Measurements from ENCODE around the gene RPS15. TPM values are rescaled to one million over a fixed set of nuclear protein-coding genes. Genes with fewer than 3 reads are reported as not detected.

Gene RPS15
- polyA plus RNA-seq, 2 donors: 2,888 to 3,260 TPM

- peaks cover 0 to 15% of the 10 kb centered on the region in 2 donors for H3K36me3 ChIP-seq (ENCODE audit: control insufficient read depth in 2 of 2, insufficient read depth in 2 of 2, low read length in 1 of 2)
- H3K4me3 ChIP-seq (ENCODE audit: low read depth in 1 of 2, low read length in 2 of 2): no peak overlapping the region
- no peaks in the 10 kb centered on the region for H3K27me3 ChIP-seq (ENCODE audit: control insufficient read depth in 1 of 2, insufficient read depth in 2 of 2, low read length in 2 of 2)
- 62 to 63% methylated on average over 29 of the region's 29 CpGs for WGBS, 2 donors
- H3K4me1 ChIP-seq (ENCODE audit: control insufficient read depth in 2 of 2, insufficient read depth in 2 of 2, low read length in 1 of 2): peaks cover 38 to 56% of the 10 kb centered on the region in 2 donors
- no peaks in the 10 kb centered on the region for H3K9me3 ChIP-seq (ENCODE audit: control insufficient read depth in 2 of 2, insufficient read depth in 1 of 2, low read depth in 1 of 2, low read length in 1 of 2)
- peak overlapping the region; percentile 40 to 44 for H3K27ac ChIP-seq (ENCODE audit: low read depth in 2 of 2, low read length in 1 of 2)
Measured at GRCh38 chr19:1411255-1412191, 26.7 kb upstream of the RPS15 start.

- Histone ChIP-seq H3K36me3 (ENCODE audit: control insufficient read depth in 2 of 2, insufficient read depth in 2 of 2, low read length in 1 of 2) (peaks cover 0 to 19% of the 10 kb centered on the region in 2 donors), H3K27ac (ENCODE audit: low read depth in 2 of 2, low read length in 1 of 2) (peak overlapping the region in 1 of 2 donors; percentile 27), H3K4me3 (ENCODE audit: low read depth in 1 of 2, low read length in 2 of 2) (no peak overlapping the region), H3K9me3 (ENCODE audit: control insufficient read depth in 2 of 2, insufficient read depth in 1 of 2, low read depth in 1 of 2, low read length in 1 of 2) (no peaks in the 10 kb centered on the region), H3K27me3 (ENCODE audit: control insufficient read depth in 1 of 2, insufficient read depth in 2 of 2, low read length in 2 of 2) (no peaks in the 10 kb centered on the region), H3K4me1 (ENCODE audit: control insufficient read depth in 2 of 2, insufficient read depth in 2 of 2, low read length in 1 of 2) (peaks cover 44 to 64% of the 10 kb centered on the region in 2 donors)
- WGBS, 2 donors: 64 to 68% methylated on average over 21 of the region's 21 CpGs
Measured at GRCh38 chr19:1412323-1412923, 25.8 kb upstream of the RPS15 start.

GRCh38 chr19:1412995-1413800, 25.0 kb upstream of the RPS15 start:
- H3K9me3 ChIP-seq (ENCODE audit: control insufficient read depth in 2 of 2, insufficient read depth in 1 of 2, low read depth in 1 of 2, low read length in 1 of 2): no peaks in the 10 kb centered on the region
- peaks cover 44 to 71% of the 10 kb centered on the region in 2 donors for H3K4me1 ChIP-seq (ENCODE audit: control insufficient read depth in 2 of 2, insufficient read depth in 2 of 2, low read length in 1 of 2)
- H3K4me3 ChIP-seq (ENCODE audit: low read depth in 1 of 2, low read length in 2 of 2): no peak overlapping the region
- WGBS, 2 donors: 64 to 69% methylated on average over 36 of the region's 36 CpGs
- H3K36me3 ChIP-seq (ENCODE audit: control insufficient read depth in 2 of 2, insufficient read depth in 2 of 2, low read length in 1 of 2): peaks cover 0 to 20% of the 10 kb centered on the region in 2 donors
- H3K27ac ChIP-seq (ENCODE audit: low read depth in 2 of 2, low read length in 1 of 2): peak overlapping the region; percentile 22 to 58
- H3K27me3 ChIP-seq (ENCODE audit: control insufficient read depth in 1 of 2, insufficient read depth in 2 of 2, low read length in 2 of 2): no peaks in the 10 kb centered on the region

- Histone ChIP-seq H3K9me3 (ENCODE audit: control insufficient read depth in 2 of 2, insufficient read depth in 1 of 2, low read depth in 1 of 2, low read length in 1 of 2) (no peaks in the 10 kb centered on the region), H3K4me1 (ENCODE audit: control insufficient read depth in 2 of 2, insufficient read depth in 2 of 2, low read length in 1 of 2) (peaks cover 27 to 53% of the 10 kb centered on the region in 2 donors), H3K27me3 (ENCODE audit: control insufficient read depth in 1 of 2, insufficient read depth in 2 of 2, low read length in 2 of 2) (no peaks in the 10 kb centered on the region), H3K36me3 (ENCODE audit: control insufficient read depth in 2 of 2, insufficient read depth in 2 of 2, low read length in 1 of 2) (peaks cover under 1 to 43% of the 10 kb centered on the region in 2 donors), H3K4me3 (ENCODE audit: low read depth in 1 of 2, low read length in 2 of 2) (no peak overlapping the region), H3K27ac (ENCODE audit: low read depth in 2 of 2, low read length in 1 of 2) (peak overlapping the region; percentile 83 to 95)
- 37 to 45% methylated on average over 28 of the region's 28 CpGs for WGBS, 2 donors
Measured at GRCh38 chr19:1416014-1416841, 22.0 kb upstream of the RPS15 start.

- Histone ChIP-seq H3K36me3 (ENCODE audit: control insufficient read depth in 2 of 2, insufficient read depth in 2 of 2, low read length in 1 of 2) (peaks cover 5 to 53% of the 10 kb centered on the region in 2 donors), H3K4me3 (ENCODE audit: low read depth in 1 of 2, low read length in 2 of 2) (no peak overlapping the region)
- 54 to 72% methylated on average over 21 of the region's 21 CpGs for WGBS, 2 donors
Measured at GRCh38 chr19:1417145-1417544, 21.1 kb upstream of the RPS15 start.

GRCh38 chr19:1417681-1418495, 20.3 kb upstream of the RPS15 start:
- Histone ChIP-seq H3K4me3 (ENCODE audit: low read depth in 1 of 2, low read length in 2 of 2) (no peak overlapping the region), H3K4me1 (ENCODE audit: control insufficient read depth in 2 of 2, insufficient read depth in 2 of 2, low read length in 1 of 2) (peaks cover 15 to 37% of the 10 kb centered on the region in 2 donors), H3K9me3 (ENCODE audit: control insufficient read depth in 2 of 2, insufficient read depth in 1 of 2, low read depth in 1 of 2, low read length in 1 of 2) (no peaks in the 10 kb centered on the region), H3K36me3 (ENCODE audit: control insufficient read depth in 2 of 2, insufficient read depth in 2 of 2, low read length in 1 of 2) (peaks cover 5 to 52% of the 10 kb centered on the region in 2 donors), H3K27me3 (ENCODE audit: control insufficient read depth in 1 of 2, insufficient read depth in 2 of 2, low read length in 2 of 2) (no peaks in the 10 kb centered on the region), H3K27ac (ENCODE audit: low read depth in 2 of 2, low read length in 1 of 2) (peak overlapping the region in 1 of 2 donors; percentile 22)
- WGBS, 2 donors: 75 to 83% methylated on average over 30 of the region's 30 CpGs

More at GRCh38 chr19:1417145-1417544, 21.1 kb upstream of the RPS15 start:
- Histone ChIP-seq H3K27ac (ENCODE audit: low read depth in 2 of 2, low read length in 1 of 2) (peak overlapping the region; percentile 83 to 95), H3K4me1 (ENCODE audit: control insufficient read depth in 2 of 2, insufficient read depth in 2 of 2, low read length in 1 of 2) (peaks cover 19 to 44% of the 10 kb centered on the region in 2 donors), H3K9me3 (ENCODE audit: control insufficient read depth in 2 of 2, insufficient read depth in 1 of 2, low read depth in 1 of 2, low read length in 1 of 2) (no peaks in the 10 kb centered on the region), H3K27me3 (ENCODE audit: control insufficient read depth in 1 of 2, insufficient read depth in 2 of 2, low read length in 2 of 2) (no peaks in the 10 kb centered on the region)

GRCh38 chr19:1418496-1418775, 19.8 kb upstream of the RPS15 start:
- 82 to 88% methylated on average over 13 of the region's 13 CpGs for WGBS, 2 donors
- no peaks in the 10 kb centered on the region for H3K9me3 ChIP-seq (ENCODE audit: control insufficient read depth in 2 of 2, insufficient read depth in 1 of 2, low read depth in 1 of 2, low read length in 1 of 2)
- H3K27ac ChIP-seq (ENCODE audit: low read depth in 2 of 2, low read length in 1 of 2): no peak overlapping the region
- H3K36me3 ChIP-seq (ENCODE audit: control insufficient read depth in 2 of 2, insufficient read depth in 2 of 2, low read length in 1 of 2): peaks cover 5 to 50% of the 10 kb centered on the region in 2 donors
- no peaks in the 10 kb centered on the region for H3K27me3 ChIP-seq (ENCODE audit: control insufficient read depth in 1 of 2, insufficient read depth in 2 of 2, low read length in 2 of 2)
- peaks cover 15 to 35% of the 10 kb centered on the region in 2 donors for H3K4me1 ChIP-seq (ENCODE audit: control insufficient read depth in 2 of 2, insufficient read depth in 2 of 2, low read length in 1 of 2)
- H3K4me3 ChIP-seq (ENCODE audit: low read depth in 1 of 2, low read length in 2 of 2): no peak overlapping the region

- Histone ChIP-seq H3K4me1 (ENCODE audit: control insufficient read depth in 2 of 2, insufficient read depth in 2 of 2, low read length in 1 of 2) (peaks cover 15 to 36% of the 10 kb centered on the region in 2 donors), H3K36me3 (ENCODE audit: control insufficient read depth in 2 of 2, insufficient read depth in 2 of 2, low read length in 1 of 2) (peaks cover 5 to 55% of the 10 kb centered on the region in 2 donors), H3K9me3 (ENCODE audit: control insufficient read depth in 2 of 2, insufficient read depth in 1 of 2, low read depth in 1 of 2, low read length in 1 of 2) (no peaks in the 10 kb centered on the region), H3K27me3 (ENCODE audit: control insufficient read depth in 1 of 2, insufficient read depth in 2 of 2, low read length in 2 of 2) (no peaks in the 10 kb centered on the region), H3K4me3 (ENCODE audit: low read depth in 1 of 2, low read length in 2 of 2) (no peak overlapping the region), H3K27ac (ENCODE audit: low read depth in 2 of 2, low read length in 1 of 2) (no peak overlapping the region)
- WGBS, 2 donors: 86 to 90% methylated on average over 21 of the region's 21 CpGs
Measured at GRCh38 chr19:1418951-1419738, 19.1 kb upstream of the RPS15 start.

Measured in esophagus (tissue), 2 donors.